SK-N-MC (cell line): ENCODE measurements around the gene NCAPD2.

Experiments
- EZH2 ChIP-seq: fragments of 200-600 bp; sonication (generic); IDR thresholded peaks from one replicate; pipeline ENCODE4 v1.6.1; 2017; ENCODE audit warnings: antibody characterized with exemption
- POLR2AphosphoS5 ChIP-seq: IDR thresholded peaks from 2 replicates; pipeline ENCODE4 v1.6.1; 2012; ENCODE audit warnings: mild to moderate bottlenecking, low read depth, low read length, borderline replicate concordance

- TF ChIP-seq POLR2AphosphoS5 (no peak), EZH2 (no peak)
Measured at GRCh38 chr12:6555018-6555691, 61.3 kb downstream of the NCAPD2 start.
